Psoas muscle (tissue), 8 donors: ENCODE results near the gene PRKCH. TPM values are rescaled to one million over a fixed set of nuclear protein-coding genes. Genes with fewer than 3 reads are reported as not detected.
A peak's percentile ranks its signal among the peaks of the same experiment; 100 is the strongest.

ENCODE experiments used
- ATAC-seq, 4 donors: fragments of 200-7000 bp; cut with Tn5 transposase; one replicate each; pipeline ENCODE4 v1.9.1; 2020; ENCODE audit warnings: moderate library complexity in 3 of 4, mild to moderate bottlenecking in 2 of 4
- DNase-seq, 2 donors: peaks; one replicate each; pipeline ENCODE4 v3.0.0-alpha.2; 2020
- H3K27ac ChIP-seq: fragments of 200-600 bp; one replicate; pipeline ENCODE4 v1.8.0; 2022
- H3K27me3 ChIP-seq, 3 donors: fragments of 200-600 bp in 1 of 3; one replicate each; pipeline versions ENCODE4 v1.6.1 to v1.8.0; 2013 to 2022; ENCODE audit warnings: low read length in 2 of 3, mild to moderate bottlenecking in 2 of 3, moderate library complexity in 1 of 3; ENCODE audit not compliant: insufficient read depth in 3 of 3
- H3K36me3 ChIP-seq, 2 donors: fragments of 200-600 bp in 1 of 2; one replicate each; pipeline versions ENCODE4 v1.6.1 to v1.8.0; 2013 to 2022; ENCODE audit warnings: low read depth in 1 of 2, mild to moderate bottlenecking in 1 of 2, moderate library complexity in 1 of 2; ENCODE audit not compliant: insufficient read depth in 1 of 2
- H3K4me1 ChIP-seq: fragments of 200-600 bp; one replicate; pipeline ENCODE4 v1.8.0; 2022
- H3K4me3 ChIP-seq: fragments of 200-600 bp; one replicate; pipeline ENCODE4 v1.8.0; 2022; ENCODE audit warnings: mild to moderate bottlenecking
- H3K9me3 ChIP-seq: fragments of 200-600 bp; one replicate; pipeline ENCODE4 v1.8.0; 2022
- CTCF ChIP-seq: fragments of 200-600 bp; IDR thresholded peaks from one replicate; pipeline ENCODE4 v1.8.0; 2022; ENCODE audit warnings: antibody characterized with exemption
- WGBS, 3 donors: extraction: QIAGEN DNeasy Blood & Tissue Kit; methylation state at CpG; one replicate each; pipeline versions ENCODE4 v1.1.6 to v1.1.7; 2013; 5-methylcytosine and 5-hydroxymethylcytosine counted together
- intact Hi-C, 2 donors: fragments of 100-400 bp; cut with DNase I; formaldehyde crosslinking; loops; one replicate each; pipeline versions ENCODE4 v1.11.0 to v1.14.2; 2022
- polyA plus RNA-seq, 3 donors: library from polyadenylated mRNA; stranded (reverse); fragments of 200-250 nt; gene quantifications; one replicate each; pipeline ENCODE4 v1.2.3, GENCODE V29; 2013
- total RNA-seq, 4 donors: library from RNA; stranded (reverse); fragmentation: NEBNext Ultra II Directional in 2 of 4; extraction: Animal tissue kit (Norgen Biotek cat#: 25700) in 2 of 4; gene quantifications; one replicate each; pipeline versions ENCODE4 v1.2.1 to v1.2.4, GENCODE V29; 2021 to 2023
- donor health status: healthy with polysubstance abuse.
- donor health status: DM: no; HTN: no; CAD: no; lungs with moderate emphysema.
- donor health status: Bipolar disorder and iron deficiency.
- donor health status: healthy.
- donor health status: DM: yes; HTN: yes; CAD: no.
- donor health status: DM: no; HTN: no; CAD: no.
- donor health status: DM: no; HTN: no; CAD: no.
- donor health status: DM: yes; HTN: yes; CAD: no.

PRKCH gene
- total and polyA plus RNA-seq, 7 donors: 5.9 to 17.9 (median 11.1) TPM

GRCh38 chr14:61481701-61482100 lies 160.3 kb downstream of the PRKCH start:
- DNase-seq: no peak
- no peak for TF ChIP-seq CTCF
- Histone ChIP-seq H3K4me1 (peaks cover 15% of the 10 kb centered on the region), H3K36me3 (peaks cover 0 to 9% of the 10 kb centered on the region in 2 donors), H3K27me3 (no peaks in the 10 kb centered on the region), H3K9me3 (no peaks in the 10 kb centered on the region), H3K4me3 (no peak overlapping the region), H3K27ac (no peak overlapping the region)
- ATAC-seq: no peak
- 76 to 90% (median 88%) methylated on average over 5 of the region's 5 CpGs for WGBS, 3 donors
- intact Hi-C loops: no loop called here

GRCh38 chr14:61482348-61483206 lies 161.2 kb downstream of the PRKCH start:
- peaks cover 9% of the 10 kb centered on the region for H3K4me1 ChIP-seq
- H3K4me3 ChIP-seq: no peak overlapping the region
- no peaks in the 10 kb centered on the region for H3K9me3 ChIP-seq
- DNase-seq (no peak), ATAC-seq (peak in 2 of 4 donors; percentile 27 to 54)
- H3K27ac ChIP-seq: no peak overlapping the region
- peaks cover 0 to 9% of the 10 kb centered on the region in 2 donors for H3K36me3 ChIP-seq
- no peak for TF ChIP-seq CTCF
- WGBS, 3 donors: 60 to 73% (median 73%) methylated on average over 8 of the region's 8 CpGs
- intact Hi-C loops: no loop called here
- H3K27me3 ChIP-seq: no peaks in the 10 kb centered on the region

- Histone ChIP-seq H3K4me1 (peaks cover 1% of the 10 kb centered on the region), H3K27ac (no peak overlapping the region), H3K27me3 (no peaks in the 10 kb centered on the region), H3K4me3 (no peak overlapping the region), H3K9me3 (no peaks in the 10 kb centered on the region), H3K36me3 (peaks cover 0 to 9% of the 10 kb centered on the region in 2 donors)
- no peak for DNase-seq
- TF ChIP-seq CTCF: no peak
- intact Hi-C loops: no loop called here
- ATAC-seq: no peak
- WGBS, 3 donors: 92 to 97% (median 94%) methylated on average over 7 of the region's 7 CpGs
Measured at GRCh38 chr14:61483476-61483875, 162.1 kb downstream of the PRKCH start.

- Histone ChIP-seq H3K36me3 (peaks cover 0 to 9% of the 10 kb centered on the region in 2 donors), H3K27ac (no peak overlapping the region), H3K4me3 (no peak overlapping the region), H3K9me3 (no peaks in the 10 kb centered on the region), H3K4me1 (peaks cover 7% of the 10 kb centered on the region), H3K27me3 (no peaks in the 10 kb centered on the region)
- ATAC-seq: no peak
- TF ChIP-seq CTCF: no peak
- intact Hi-C loops: no loop called here
- WGBS, 3 donors: 93 to 94% (median 94%) methylated on average over 9 of the region's 9 CpGs
- no peak for DNase-seq
Measured at GRCh38 chr14:61484031-61484430, 162.7 kb downstream of the PRKCH start.
